GM12874 (cell line): ENCODE measurements around the gene VPS51.

Source experiments
- CTCF ChIP-seq: IDR thresholded peaks from 2 replicates; pipeline ENCODE4 v1.5.1; 2011; ENCODE audit warnings: low read depth, mild to moderate bottlenecking, control low read depth, low read length, moderate library complexity; ENCODE audit not compliant: insufficient read depth

The VPS51 gene

GRCh38 chr11:65136515-65137096, 40.6 kb downstream of the VPS51 start:
- no peak for TF ChIP-seq CTCF

- no peak for TF ChIP-seq CTCF
Measured at GRCh38 chr11:65141896-65142494, 46.0 kb downstream of the VPS51 start.

- no peak for TF ChIP-seq CTCF
Measured at GRCh38 chr11:65147352-65148075, 51.5 kb downstream of the VPS51 start.

GRCh38 chr11:65148657-65149056, 52.6 kb downstream of the VPS51 start:
- no peak for TF ChIP-seq CTCF

GRCh38 chr11:65150509-65151299, 54.7 kb downstream of the VPS51 start:
- TF ChIP-seq CTCF: no peak

- no peak for TF ChIP-seq CTCF
Measured at GRCh38 chr11:65151331-65151899, 55.4 kb downstream of the VPS51 start.

- TF ChIP-seq CTCF: no peak
Measured at GRCh38 chr11:65152122-65152521, 56.1 kb downstream of the VPS51 start.
